Gastroesophageal sphincter (tissue), 3 donors: ENCODE results near the gene TRPM5.

Experiments
- EP300 ChIP-seq: sonication (generic); formaldehyde crosslinking; IDR thresholded peaks from one replicate; pipeline ENCODE4 v1.6.1; 2017; ENCODE audit warnings: antibody characterized with exemption, mild to moderate bottlenecking
- POLR2A ChIP-seq, 2 donors: fragments of 450-650 bp; IDR thresholded peaks; one replicate each; pipeline ENCODE4 v1.6.1; 2017; ENCODE audit warnings: antibody characterized with exemption in 2 of 2, mild to moderate bottlenecking in 2 of 2, moderate library complexity in 1 of 2
- TF ChIP-seq, protein P1 (sequence below), 4 experiments: fragments of 200-600 bp in 2 of 4; fragments of 450-650 bp in 2 of 4; sonication (generic) in 1 of 4; IDR thresholded peaks; one replicate each; pipeline ENCODE4 v1.5.1; 2017 to 2019; ENCODE audit warnings: antibody characterized with exemption in 4 of 4, mild to moderate bottlenecking in 2 of 4, moderate library complexity in 2 of 4

DNA sequence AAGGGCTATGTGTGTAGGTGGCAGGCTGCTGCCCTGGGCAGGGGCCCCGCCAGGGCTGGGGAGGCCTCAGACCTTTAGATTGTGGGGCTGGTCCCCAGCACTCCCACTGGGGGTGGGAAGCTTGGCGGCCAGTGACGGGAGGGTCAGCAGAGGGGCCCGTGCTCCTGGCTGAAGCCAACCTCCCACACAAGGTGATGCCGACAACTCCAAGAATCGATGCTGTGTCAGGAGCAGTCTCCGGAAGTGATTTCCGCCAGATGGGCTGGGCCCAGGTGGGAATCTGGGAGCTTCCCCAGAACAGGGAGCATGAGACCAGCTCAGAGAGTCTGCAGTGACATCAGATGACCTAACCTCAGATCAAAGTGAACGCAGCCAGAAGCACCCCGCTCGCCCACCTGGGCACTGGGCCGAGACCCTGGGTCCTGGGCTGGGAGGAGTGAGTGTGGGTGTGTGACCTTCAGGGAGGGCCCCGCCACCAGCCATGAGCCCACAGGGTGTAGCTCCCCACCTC, 7.7 kb downstream of the TRPM5 start:
- TF ChIP-seq, protein P1, sequence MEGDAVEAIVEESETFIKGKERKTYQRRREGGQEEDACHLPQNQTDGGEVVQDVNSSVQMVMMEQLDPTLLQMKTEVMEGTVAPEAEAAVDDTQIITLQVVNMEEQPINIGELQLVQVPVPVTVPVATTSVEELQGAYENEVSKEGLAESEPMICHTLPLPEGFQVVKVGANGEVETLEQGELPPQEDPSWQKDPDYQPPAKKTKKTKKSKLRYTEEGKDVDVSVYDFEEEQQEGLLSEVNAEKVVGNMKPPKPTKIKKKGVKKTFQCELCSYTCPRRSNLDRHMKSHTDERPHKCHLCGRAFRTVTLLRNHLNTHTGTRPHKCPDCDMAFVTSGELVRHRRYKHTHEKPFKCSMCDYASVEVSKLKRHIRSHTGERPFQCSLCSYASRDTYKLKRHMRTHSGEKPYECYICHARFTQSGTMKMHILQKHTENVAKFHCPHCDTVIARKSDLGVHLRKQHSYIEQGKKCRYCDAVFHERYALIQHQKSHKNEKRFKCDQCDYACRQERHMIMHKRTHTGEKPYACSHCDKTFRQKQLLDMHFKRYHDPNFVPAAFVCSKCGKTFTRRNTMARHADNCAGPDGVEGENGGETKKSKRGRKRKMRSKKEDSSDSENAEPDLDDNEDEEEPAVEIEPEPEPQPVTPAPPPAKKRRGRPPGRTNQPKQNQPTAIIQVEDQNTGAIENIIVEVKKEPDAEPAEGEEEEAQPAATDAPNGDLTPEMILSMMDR (IDR thresholded peaks at IDR 0.05), result no peak
- TF ChIP-seq POLR2A (IDR thresholded peaks at IDR 0.05) (no peak), EP300 (no peak)
